ENCODE measurements around the gene CCL24.
"Not testable (repeated sequence)": the region's sequence is repeated elsewhere in the genome, so short reads cannot be mapped to it uniquely, and the experiment has no call there.

CCL24 gene

DNA sequence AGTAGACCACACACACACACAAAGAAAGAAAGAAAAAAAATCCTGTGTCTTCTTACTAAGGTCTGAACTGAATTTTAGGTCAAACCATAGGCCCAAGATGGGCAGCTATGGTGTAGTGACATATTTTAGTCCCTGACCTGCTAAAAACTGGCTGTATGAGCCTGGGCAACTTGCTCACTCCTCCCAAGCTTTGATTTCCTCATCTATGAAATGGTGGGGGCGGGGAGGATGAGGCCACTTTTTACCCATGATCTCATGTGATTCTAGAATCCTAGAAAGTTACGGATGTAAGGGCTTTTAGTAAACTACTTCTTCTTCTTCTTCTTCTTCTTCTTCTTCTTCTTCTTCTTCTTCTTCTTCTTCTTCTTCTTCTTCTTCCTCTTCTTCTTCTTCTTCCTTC is 6.1 kb upstream of the CCL24 start:
- DNase-seq, result no peak

DNA sequence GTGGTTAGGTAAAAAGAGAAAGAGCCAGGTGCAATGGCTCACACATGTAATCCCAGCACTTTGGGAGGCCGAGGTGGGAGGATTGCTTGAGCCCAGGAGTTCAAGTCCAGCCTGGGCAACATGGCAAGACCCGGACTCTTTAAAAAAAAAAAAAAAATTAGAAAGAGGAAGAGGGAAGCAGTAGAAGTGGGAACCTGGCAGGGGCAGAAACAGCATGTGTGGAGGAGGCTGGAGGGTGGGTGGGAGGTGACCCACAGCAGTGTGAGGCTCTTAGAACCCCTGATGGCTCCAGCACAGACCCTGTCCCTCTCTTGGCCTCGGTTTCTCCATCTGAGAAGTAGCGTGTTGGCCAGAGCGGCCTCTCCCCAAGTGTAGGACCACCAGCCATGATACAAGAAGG is 4.9 kb upstream of the CCL24 start:
- ATAC-seq, result no peak
- no peak for DNase-seq

More for the DNA sequence above, 6.1 kb upstream of the CCL24 start:
- ATAC-seq, result no peak

- no peak for DNase-seq
- ATAC-seq, result no peak
Observed at GRCh38 chr7:75817116-75817515, 3.5 kb upstream of the CCL24 start.

- DNase-seq (no peak), ATAC-seq (no peak)
Observed at GRCh38 chr7:75815418-75816064, 1.9 kb upstream of the CCL24 start.

DNA sequence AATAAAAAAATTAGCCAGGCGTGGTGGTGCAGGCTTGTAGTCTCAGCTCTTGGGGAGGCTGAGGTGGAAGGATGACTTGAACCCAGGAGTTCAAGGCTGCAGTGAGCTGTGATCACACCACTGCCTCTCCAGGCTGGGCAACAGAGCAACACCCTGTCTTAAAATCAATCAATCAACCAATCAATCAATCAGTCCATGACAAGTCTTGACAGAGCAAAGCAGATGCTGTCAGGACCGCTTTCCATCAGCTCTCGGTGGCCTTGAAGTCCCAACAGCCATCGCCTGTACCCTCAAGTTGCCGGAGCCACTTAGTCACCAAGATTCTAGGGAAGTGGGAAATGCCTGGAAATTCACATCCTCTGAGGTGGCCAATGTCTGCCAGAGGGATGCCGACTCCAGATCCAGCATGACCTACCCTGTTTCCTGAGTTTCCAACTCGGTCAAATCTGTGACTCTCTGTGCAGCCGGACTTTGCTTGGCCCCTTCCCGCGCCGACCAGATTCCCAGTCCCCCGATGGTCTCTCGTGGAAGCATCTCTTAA is 871 bp upstream of the CCL24 start:
- ATAC-seq, result no peak
- DNase-seq, result no peak

- no peak for DNase-seq
- ATAC-seq, result no peak
Observed at GRCh38 chr7:75813084-75813483, 522 bp downstream of the CCL24 start.

- DNase-seq, result no peak
- ATAC-seq, result no peak
Observed at GRCh38 chr7:75811894-75812678, 1.5 kb downstream of the CCL24 start.

- ATAC-seq (no peak), DNase-seq (no peak)
Observed at GRCh38 chr7:75809396-75809795, 4.2 kb downstream of the CCL24 start.

DNA sequence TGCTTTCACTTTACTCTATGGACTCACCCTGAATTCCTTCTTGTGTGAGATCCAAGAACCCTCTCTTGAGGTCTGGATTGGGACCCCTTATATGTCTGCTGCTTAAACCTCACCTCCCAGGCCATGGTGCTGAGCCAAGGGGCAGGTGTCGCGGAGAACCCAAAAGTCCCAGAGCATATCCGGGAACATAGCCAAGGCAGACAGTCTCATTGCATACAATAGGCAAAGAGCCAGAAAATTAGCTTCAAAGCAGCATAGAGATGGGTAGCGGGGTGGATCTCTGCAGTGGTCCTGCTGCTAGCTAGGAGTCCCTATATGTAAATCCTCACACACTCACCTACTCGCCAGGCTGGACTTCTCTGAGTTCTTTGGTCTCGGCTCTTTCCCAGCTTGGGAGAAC is 5.5 kb downstream of the CCL24 start:
- no peak for DNase-seq
- no peak for ATAC-seq

GRCh38 chr7:75807452-75807851 is 6.2 kb downstream of the CCL24 start:
- no peak for ATAC-seq

GRCh38 chr7:75806560-75807307 is 6.9 kb downstream of the CCL24 start:
- DNase-seq (no peak), ATAC-seq (no peak)

More at GRCh38 chr7:75807452-75807851, 6.2 kb downstream of the CCL24 start:
- no peak for DNase-seq

DNA sequence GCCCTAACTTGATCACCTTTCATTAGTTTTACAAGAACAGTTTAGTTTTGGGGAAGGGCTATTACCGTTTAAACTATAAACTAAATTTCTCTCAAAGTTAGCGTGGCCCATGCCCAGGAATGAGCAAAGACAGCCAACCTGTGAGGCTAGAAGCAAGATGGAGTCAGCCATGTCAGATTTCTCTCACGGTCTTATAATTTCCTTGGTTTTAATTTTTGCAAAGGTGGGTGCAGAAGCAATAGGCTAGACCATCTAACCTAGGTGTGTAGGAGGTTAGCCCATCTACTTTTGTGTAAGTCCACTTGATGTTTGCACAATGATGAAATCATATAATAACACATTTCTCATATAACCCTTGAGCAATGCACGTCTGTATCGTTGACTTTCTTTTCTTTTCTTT is 8.9 kb downstream of the CCL24 start:
- DNase-seq (no peak), ATAC-seq (no peak)

- ATAC-seq (no peak), DNase-seq (no peak)
Observed at GRCh38 chr7:75804004-75804403, 9.6 kb downstream of the CCL24 start.

DNA sequence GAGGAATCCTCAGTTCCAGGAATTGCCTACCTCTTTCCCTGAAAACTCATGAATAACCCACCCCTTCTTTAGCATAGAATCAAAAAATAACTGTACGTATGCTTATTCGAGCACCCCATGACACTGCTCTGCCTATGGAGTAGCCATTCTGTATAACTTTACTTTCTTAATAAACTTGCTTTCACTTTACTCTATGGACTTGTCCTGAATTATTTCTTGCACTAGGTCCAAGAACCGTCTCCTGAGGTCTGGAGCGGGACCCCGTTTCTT is 11.1 kb downstream of the CCL24 start:
- no peak for DNase-seq
- ATAC-seq, result no peak

DNA sequence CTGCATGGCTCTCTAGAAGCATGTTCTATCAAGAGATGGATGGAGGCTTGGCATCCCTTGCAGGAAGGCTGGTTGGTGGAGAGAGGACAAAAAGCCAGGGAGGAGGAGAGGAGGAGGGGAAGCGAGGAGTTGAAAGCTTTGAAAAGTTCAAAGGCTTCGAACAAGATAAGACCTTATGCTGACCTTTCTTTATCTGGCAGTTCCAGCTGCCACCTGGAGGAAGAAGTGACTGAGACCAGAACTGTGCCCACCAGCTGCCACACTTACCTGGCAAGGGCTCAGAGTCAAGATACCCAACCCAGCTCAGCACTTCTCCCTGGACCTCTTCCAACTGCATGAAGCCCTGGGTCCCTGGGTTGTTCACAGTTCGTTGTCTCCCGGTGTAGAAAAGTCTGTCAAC is 14.8 kb downstream of the CCL24 start:
- ATAC-seq (no peak), DNase-seq (no peak)

GRCh38 chr7:75796420-75796819 is 17.2 kb downstream of the CCL24 start:
- ATAC-seq (no peak), DNase-seq (no peak)

- DNase-seq, result no peak
- no peak for ATAC-seq
Observed at GRCh38 chr7:75795831-75796285, 17.7 kb downstream of the CCL24 start.

GRCh38 chr7:75793676-75794075 is 19.9 kb downstream of the CCL24 start:
- no peak for DNase-seq
- ATAC-seq, result no peak

GRCh38 chr7:75792567-75792966 is 21.0 kb downstream of the CCL24 start:
- not testable (repeated sequence) for ATAC-seq, DNase-seq

- ATAC-seq (no peak), DNase-seq (no peak)
Observed at GRCh38 chr7:75789361-75789924, 24.2 kb downstream of the CCL24 start.

- ATAC-seq, result not testable (repeated sequence)
Observed at GRCh38 chr7:75788154-75788847, 25.3 kb downstream of the CCL24 start.

GRCh38 chr7:75783058-75783457 is 30.5 kb downstream of the CCL24 start:
- not testable (repeated sequence) for DNase-seq, ATAC-seq

More at GRCh38 chr7:75788154-75788847, 25.3 kb downstream of the CCL24 start:
- DNase-seq, result not testable (repeated sequence)
